HG02938 (cell line): ENCODE measurements around the gene DUXB.

Experiments
- ATAC-seq: cut with Tn5 transposase; IDR thresholded peaks from one replicate; pipeline ENCODE4 v1.9.1; 2021; ENCODE audit warnings: mild to moderate bottlenecking, moderate library complexity; ENCODE audit not compliant: unreplicated experiment

DUXB gene

GRCh38 chr16:75701361-75701760 is at the start of gene DUXB:
Gene DUXB, minus strand, starts transcription at chr16:75701461. Its CDS starts 43 bp downstream, at chr16:75701418.
- no peak for ATAC-seq

DNA sequence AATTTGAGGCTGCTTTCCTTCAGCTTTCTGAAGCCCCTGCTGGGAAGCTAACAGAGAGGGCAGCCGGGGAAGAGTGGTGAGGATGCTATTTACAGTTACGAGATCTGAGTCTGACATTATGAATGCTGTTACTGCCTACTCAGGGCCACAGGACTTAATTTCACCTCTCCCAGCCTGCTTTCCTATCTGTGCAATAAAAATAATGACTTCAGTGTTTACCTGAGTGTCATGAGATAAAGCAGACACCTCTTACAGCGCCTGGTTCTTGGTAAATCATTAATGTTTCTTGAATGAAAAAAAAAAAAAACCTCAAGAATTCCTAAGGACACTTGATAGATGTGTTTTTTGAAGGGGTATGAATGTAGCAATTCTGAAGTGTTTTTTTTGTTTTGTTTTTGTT is 49.3 kb upstream of the DUXB start:
- ATAC-seq: no peak

DNA sequence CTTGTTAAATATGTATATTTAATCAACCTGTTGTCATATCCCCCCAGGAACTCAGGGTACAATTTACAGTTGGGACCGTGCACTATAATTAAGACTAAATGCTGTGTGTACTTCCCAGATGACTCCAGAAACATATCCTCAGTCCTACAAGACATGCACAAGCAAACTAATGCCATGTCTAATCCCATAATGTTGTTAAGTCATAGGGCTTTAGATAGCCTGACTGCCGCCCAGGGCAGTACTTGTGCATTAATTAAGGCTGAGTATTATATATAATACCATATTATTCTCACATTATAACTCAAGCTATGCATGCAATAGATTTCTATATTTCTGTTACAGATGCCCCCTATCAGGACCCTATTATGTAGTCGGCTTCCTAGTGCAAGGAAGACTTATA is 45.1 kb upstream of the DUXB start:
- no peak for ATAC-seq

GRCh38 chr16:75745823-75746222 is 44.6 kb upstream of the DUXB start:
- ATAC-seq: peak; percentile 82

DNA sequence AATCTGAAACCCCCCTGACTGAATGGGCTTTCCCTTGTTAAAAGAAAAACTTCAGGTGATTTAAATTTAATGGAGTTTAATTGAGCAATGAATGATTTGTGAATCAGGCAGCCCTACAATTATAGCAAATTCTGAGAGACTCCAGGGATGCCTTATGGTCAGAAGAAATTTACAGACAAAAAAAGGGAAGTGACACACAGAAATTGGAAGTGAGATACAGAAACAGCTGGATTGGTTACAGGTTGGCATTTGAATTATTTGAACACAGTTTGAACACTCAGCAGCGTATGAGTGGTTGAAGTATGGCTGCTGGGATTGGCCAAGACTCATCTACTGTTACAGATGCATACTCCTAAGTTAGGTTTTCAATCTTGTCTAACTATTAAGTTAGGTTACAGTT is 44.0 kb upstream of the DUXB start:
- peak; percentile 42 for ATAC-seq

- no peak for ATAC-seq
These were observed 41.3 kb upstream of the DUXB start for GRCh38 chr16:75742424-75743047.

DNA sequence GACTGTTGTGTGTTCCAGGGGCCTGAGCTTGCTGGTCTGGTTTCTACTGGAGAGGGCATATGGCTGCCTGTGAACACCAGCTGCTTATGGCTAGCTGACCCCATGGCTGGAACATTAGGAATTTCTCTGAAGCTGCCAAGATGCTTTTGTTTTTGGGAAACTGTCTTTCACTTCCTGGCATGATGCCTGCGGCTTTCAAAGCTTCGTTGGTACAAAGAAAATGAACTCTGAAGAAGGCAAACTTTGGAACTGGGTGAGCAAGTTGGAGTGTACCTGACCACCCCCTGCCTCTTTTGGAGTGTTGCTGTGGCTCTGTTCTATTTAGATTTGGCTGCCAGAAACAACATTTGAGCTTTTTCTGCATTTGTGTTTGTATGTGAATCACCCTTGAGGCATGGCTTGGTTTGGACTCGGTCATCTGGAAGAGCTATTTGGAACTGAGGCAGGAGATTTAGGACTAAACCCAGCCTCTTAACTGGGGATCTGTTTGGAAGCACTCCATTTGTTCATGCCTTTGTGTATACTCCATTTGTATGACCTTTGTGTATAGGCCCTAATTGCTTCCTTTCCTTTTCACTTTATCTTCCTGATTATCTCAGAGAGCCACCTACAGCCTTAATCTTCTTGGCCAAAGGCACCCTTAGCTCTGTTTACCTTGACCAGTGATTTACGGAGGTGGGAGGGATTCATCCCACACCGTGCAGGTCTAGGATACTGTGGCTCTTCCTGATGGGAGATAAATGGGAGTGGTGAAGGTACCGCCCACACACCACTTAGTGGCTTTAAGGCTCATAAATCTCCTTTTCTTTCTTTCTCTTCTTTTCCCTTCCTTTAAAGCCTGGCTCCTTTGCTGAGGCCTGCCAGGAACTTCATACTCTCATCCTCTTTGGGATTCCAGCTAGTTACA is 32.3 kb upstream of the DUXB start:
- ATAC-seq: no peak

- ATAC-seq: no peak
These were observed 31.6 kb upstream of the DUXB start for GRCh38 chr16:75732871-75733270.

- ATAC-seq: no peak
These were observed 26.0 kb upstream of the DUXB start for GRCh38 chr16:75727221-75727620.

DNA sequence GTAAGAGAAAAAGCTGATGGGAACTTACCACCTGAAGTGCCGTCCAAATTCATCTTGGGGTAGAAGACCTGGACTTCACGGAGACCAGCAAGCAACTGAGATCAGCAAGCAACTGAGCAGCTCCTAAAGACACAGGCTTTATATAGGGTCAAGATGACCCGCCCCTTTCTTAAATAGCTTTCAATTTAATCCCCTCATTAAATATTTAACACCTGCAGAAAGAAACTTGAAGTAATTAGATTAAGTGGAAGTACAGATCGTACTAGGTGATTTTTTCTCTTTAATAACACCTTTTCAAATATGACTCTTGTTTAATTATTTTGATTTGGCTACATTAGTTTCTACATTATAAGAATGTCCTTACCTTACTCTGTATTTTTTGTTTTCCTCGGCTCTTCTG is 25.1 kb upstream of the DUXB start, which contains the start of gene CPHXL:
TSS of gene CPHXL (minus strand) at position 101 of the 400 bp plus-strand sequence. CDS start at position 53, 48 bp downstream.
- no peak for ATAC-seq

DNA sequence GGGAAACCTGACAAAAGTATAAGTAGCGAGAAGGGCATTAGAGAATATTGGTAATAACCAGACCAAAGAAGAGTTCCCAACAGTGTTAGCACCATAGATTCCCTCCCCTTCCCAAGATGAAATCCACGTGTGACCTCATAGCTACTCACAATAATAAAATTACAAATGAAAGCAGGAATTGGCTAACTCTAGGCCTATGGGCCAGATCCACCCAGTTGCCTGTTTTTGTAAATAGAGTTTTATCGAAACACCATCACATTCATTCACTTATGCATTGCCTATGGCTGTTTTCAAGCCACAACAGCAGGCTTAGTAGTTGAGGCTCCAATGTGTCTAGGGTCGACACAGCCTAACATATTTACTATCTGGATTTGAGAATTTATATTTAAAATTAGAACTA is 17.2 kb upstream of the DUXB start:
- no peak for ATAC-seq

DNA sequence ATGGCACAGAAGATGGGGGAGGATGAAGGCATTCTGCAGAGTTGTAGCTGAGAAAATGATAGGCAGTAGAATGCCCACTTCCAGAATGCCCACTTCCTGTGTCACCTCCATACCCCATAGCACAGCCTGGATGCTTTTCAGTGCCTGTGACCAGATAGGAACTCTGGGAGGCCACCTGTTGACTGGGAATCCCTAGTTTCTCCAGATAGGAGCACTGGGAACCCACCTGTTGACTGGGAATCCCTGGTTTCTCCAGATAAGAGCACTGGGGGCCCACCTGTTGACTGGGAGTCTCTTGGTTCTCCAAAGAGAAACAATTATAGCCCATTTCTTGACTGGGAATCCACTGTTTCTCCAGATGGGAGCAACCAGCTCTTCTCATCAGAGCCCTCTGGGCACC is 13.4 kb upstream of the DUXB start:
- no peak for ATAC-seq

GRCh38 chr16:75710344-75710743 is 9.1 kb upstream of the DUXB start:
- no peak for ATAC-seq

DNA sequence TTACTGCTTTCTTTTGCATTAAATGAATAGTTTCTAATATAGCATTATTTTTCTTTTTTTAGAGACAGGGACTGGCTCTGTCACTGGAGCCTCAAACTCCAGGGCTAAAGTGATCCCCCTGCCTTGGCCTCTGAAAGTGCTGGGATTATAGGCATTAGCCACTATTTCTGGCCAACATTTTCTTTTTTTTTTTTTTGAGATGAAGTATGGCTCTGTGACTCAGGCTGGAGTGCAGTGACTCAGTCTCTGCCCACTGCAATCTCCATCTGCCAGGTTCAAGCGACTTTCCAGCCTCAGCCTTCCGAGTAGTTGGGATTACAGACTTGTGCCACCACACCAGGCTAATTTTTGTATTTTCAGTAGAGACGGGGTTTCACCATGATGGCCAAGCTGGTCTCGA is 2.0 kb upstream of the DUXB start:
- ATAC-seq: no peak

DNA sequence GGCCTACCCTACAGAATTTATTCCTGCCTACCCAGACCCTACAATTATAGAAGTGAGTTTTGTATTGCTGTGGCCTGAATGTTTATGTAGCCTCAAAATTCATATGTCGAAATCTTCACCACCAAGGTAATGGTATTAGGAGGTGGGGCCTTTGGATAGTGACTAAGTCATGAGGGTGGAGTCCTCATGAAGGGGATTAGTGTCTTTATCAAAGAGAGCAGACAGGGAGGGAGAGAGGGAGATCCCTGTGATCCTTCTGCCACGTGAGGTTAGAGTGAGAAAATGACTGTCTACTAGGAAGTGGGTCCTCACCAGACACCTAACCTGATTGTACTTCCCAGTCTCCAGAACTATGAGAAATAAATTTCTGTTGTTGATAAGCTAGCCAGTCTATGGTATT is 981 bp upstream of the DUXB start:
- ATAC-seq: no peak

- no peak for ATAC-seq
These were observed 3.7 kb downstream of the DUXB start for GRCh38 chr16:75697571-75697970.

- ATAC-seq: no peak
These were observed 5.6 kb downstream of the DUXB start for GRCh38 chr16:75695708-75696107.

DNA sequence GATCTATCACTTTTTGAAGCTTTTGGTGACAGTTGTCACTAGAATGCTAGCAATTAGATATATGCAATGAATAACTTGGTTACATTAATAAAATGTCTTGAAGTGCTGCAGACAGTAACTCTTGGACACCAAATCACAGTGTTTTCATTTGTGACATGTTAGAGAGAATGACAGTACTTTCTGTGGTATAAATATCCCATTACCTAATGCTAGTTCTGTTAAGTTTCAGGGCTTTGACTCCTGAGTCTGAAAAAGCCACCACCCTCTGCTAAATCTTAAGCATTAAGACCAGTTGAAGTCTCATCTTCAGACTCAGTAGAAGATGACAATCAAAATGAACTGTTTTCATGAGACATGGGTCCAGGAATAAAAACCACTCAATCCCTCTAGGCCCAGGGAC is 13.9 kb downstream of the DUXB start:
- ATAC-seq: no peak

DNA sequence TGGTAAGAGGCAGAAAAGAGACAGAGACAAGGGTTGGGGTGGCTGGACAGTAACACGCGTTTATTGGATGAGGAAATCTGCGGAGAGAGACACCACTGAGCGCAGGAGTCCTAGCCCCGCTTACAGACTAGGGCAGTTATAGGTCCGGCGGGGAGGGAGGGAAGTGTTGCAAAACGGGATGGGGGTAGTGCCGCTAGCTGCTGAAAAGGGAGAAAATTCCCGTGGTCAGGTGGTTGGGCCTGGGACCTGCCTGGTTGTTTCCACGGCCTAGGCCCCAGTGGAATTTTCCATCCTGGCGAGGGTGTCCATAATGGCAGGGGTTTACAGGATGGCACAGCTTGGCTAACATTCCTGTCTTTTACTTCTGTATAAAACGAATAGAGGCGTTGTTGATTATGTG is 19.0 kb downstream of the DUXB start:
- no peak for ATAC-seq

GRCh38 chr16:75679366-75679765 is 21.9 kb downstream of the DUXB start:
- ATAC-seq: no peak

- no peak for ATAC-seq
These were observed 24.4 kb downstream of the DUXB start, which contains the start of gene CPHXL2 for GRCh38 chr16:75676909-75677308. Gene CPHXL2, minus strand, starts transcription at chr16:75677009. Its CDS starts 10 bp downstream, at chr16:75676999.

DNA sequence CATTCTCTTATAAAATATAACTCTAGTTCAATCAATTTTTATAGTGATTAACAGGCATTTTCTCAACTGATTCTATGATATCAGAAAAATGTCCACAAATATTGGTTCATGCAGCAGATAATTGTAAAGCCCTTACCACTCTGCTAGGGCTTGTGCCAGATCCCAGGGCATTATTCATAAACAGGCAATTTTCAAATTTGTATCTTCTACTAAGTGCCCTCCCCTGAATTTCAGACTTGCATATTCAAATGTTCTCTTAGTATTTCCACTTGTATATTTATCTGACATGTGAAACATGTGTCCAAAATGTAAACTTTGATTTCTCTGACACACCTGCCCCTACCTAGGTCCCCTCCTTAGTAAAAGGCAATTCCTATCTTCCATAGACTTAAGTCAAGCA is 33.8 kb downstream of the DUXB start:
- ATAC-seq: no peak
